ENCODE measurements around the gene CRHBP.

GRCh38 chr5:76974785-76975184, 21.9 kb downstream of the CRHBP start:
- TF ChIP-seq CTCF (IDR thresholded peaks at IDR 0.05) (no peak), ZFX (IDR thresholded peaks at IDR 0.05; ENCODE audit: borderline replicate concordance) (no peak)

Measured in 22Rv1 (cell line).